DOHH2 (cell line): ENCODE data around the gene ZNF286A.
"Not testable (repeated sequence)": the region's sequence is repeated elsewhere in the genome, so short reads cannot be mapped to it uniquely, and the experiment has no call there.

Source experiments
- EZH2phosphoT487 ChIP-seq: fragments of 200-600 bp; sonication (generic); IDR thresholded peaks from 2 replicates; pipeline ENCODE4 v1.6.1; 2017; ENCODE audit warnings: borderline replicate concordance, mild to moderate bottlenecking, antibody characterized with exemption, low read length, moderate library complexity, mixed read lengths
- TF ChIP-seq, protein P1 (sequence below): fragments of 200-600 bp; sonication (generic); IDR thresholded peaks from one replicate; pipeline ENCODE4 v1.5.1; 2014; ENCODE audit warnings: antibody characterized with exemption, mild to moderate bottlenecking, low read depth, low read length; ENCODE audit not compliant: poor library complexity, severe bottlenecking

DNA sequence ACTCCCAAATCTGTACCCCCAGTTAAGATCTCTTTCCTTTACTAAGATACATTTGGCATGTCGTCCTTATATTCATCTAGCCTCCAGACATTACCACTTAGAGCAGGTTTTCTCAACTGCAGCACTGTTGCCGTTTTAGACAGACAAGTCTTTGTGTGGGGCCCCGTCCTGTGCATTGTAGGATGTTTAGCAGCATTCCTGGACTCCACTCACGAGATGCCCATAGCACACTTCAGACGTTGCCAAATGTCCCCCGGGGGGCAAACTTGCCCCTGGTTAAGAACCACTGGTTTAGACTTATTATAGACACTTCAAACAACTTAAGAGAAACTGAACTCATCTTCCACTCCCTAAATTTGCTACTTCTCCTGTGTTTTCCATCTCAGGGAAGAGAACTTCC, 23.6 kb upstream of the ZNF286A start:
- TF ChIP-seq, protein P1, sequence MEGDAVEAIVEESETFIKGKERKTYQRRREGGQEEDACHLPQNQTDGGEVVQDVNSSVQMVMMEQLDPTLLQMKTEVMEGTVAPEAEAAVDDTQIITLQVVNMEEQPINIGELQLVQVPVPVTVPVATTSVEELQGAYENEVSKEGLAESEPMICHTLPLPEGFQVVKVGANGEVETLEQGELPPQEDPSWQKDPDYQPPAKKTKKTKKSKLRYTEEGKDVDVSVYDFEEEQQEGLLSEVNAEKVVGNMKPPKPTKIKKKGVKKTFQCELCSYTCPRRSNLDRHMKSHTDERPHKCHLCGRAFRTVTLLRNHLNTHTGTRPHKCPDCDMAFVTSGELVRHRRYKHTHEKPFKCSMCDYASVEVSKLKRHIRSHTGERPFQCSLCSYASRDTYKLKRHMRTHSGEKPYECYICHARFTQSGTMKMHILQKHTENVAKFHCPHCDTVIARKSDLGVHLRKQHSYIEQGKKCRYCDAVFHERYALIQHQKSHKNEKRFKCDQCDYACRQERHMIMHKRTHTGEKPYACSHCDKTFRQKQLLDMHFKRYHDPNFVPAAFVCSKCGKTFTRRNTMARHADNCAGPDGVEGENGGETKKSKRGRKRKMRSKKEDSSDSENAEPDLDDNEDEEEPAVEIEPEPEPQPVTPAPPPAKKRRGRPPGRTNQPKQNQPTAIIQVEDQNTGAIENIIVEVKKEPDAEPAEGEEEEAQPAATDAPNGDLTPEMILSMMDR, result not testable (repeated sequence)
- not testable (repeated sequence) for TF ChIP-seq EZH2phosphoT487
